ENCODE measurements around the gene PDE3A.

PDE3A gene

GRCh38 chr12:20463913-20464524 lies 95.7 kb downstream of the PDE3A start:
- no peak for DNase-seq

DNA sequence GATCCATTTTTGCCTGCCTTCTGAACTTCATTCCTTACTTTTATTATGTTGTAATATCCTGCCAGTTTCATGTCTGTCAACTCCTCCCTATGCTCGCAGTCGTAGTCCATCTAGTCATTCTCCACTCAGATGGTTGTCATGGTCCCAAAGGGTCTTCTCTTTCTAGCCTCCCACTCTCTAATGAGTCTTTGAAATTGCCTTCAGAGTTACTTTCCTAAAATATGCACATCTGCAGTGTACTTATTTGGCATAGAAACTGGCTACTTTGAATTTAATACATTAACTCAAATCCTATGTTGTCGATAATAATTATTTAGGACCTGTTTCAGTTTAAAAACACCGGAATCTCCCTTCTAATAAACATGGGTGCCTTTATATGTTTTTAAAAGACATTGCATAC lies 101.0 kb downstream of the PDE3A start:
- DNase-seq, result no peak

GRCh38 chr12:20469756-20470155 lies 101.4 kb downstream of the PDE3A start:
- DNase-seq, result no peak

- DNase-seq, result no peak
These were observed 103.9 kb downstream of the PDE3A start for GRCh38 chr12:20472102-20472782.

- no peak for DNase-seq
These were observed 104.8 kb downstream of the PDE3A start for GRCh38 chr12:20473133-20473532.

DNA sequence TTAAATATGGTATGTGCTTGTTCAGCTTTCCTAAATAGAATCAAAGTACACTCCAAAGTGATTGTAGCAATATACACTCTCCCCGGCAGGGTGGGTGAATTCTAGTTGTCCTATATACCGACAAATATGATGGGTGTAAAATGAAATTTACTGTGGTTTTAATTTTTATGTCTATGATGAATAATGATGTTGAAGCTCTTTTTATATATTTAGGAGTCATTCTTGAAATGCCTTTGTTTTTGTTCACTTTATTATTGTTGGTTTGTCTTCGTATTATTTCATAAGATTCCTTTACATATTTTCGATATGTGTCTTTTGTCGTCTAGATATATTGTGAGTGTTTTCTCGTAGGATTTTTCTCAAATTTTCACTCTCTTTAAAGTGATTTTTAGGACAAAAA lies 105.7 kb downstream of the PDE3A start:
- DNase-seq, result no peak

- DNase-seq, result no peak
These were observed 106.1 kb downstream of the PDE3A start for GRCh38 chr12:20474443-20474842.

GRCh38 chr12:20475542-20475941 lies 107.2 kb downstream of the PDE3A start:
- DNase-seq, result no peak

GRCh38 chr12:20476551-20476950 lies 108.2 kb downstream of the PDE3A start:
- DNase-seq, result no peak

GRCh38 chr12:20477255-20477654 lies 108.9 kb downstream of the PDE3A start:
- no peak for DNase-seq

- no peak for DNase-seq
These were observed 109.3 kb downstream of the PDE3A start for GRCh38 chr12:20477672-20478071.

DNA sequence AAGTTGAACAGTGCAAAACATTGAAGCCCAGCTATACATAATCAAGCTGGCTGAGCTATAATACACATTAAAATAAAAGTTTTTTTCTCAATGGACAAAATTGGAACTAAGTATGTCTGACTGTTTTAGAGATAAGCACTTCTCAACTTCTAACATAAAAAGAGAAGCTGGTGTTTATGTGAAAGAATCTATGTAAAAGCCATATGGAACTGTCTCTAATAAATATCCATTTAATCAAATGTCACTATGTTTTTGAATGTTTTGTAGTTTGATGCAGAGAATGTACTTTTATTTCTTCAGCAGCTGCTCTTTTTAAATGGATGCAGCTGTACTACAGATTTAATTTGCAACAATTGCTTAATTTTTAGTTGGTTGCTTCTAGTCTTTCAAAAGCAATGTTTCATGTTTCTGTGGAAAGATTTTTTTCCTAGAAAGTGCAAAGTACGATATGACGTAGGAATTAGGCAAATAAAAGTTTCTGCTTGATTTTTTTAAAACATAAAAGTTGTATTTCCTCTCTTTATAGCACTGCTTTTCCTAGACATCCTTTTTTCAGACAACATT lies 114.2 kb downstream of the PDE3A start:
- DNase-seq, result no peak

DNA sequence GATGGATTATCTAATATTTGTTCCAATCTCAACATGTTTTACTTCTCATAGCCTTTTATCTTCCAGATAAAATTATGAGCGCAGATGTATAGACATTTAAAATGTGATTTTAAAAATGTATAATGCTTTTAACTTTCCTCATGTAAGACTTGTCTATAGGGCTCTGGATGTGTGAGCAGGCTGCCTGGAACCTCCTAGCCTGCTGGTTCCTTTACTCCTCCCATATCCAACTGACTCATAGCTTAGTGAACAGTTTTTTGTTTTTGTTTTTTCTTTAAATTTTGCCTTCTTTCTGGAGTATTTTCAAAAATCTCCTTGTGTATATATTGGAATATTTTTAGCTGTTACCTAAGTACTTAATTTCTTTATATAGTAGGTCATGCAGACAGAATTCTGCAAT lies 115.4 kb downstream of the PDE3A start:
- DNase-seq, result no peak

DNA sequence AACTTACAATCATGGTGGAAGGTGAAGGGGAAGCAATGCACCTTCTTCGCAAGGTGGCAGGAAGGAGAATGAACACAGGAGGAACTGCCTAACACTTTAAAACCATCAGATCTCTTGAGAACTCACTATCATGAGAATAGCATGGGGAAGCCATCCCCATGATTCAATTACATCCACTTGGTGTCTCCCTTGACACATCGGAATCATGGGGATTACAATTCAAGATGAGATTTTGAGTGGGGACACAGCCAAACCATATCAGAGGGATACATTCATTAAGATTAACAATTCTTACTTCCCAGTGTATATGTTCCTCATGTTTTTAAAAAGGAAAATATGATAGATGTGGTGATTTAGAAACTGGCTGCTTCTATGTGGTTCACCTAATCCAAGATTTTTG lies 117.9 kb downstream of the PDE3A start:
- DNase-seq, result no peak

GRCh38 chr12:20487519-20487918 lies 119.2 kb downstream of the PDE3A start:
- no peak for DNase-seq

DNA sequence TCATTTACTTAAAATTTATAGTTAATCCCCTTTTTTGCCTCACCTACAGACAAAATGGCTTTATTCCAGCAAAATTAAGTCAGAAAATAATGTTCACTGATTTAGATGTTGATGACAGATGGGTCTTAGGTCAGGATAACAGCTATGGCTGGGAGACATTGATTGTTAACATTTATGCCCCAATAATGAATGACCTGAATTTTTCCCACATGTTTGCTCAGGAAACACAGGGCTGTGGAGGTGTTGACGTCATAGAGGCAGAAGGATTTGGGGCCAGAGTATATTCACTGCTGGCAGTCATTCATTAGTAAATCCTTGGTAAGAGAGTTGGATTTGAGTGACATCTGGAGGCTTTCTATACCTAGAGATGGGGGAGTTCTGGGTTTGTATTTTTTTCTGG lies 121.3 kb downstream of the PDE3A start:
- no peak for DNase-seq

DNA sequence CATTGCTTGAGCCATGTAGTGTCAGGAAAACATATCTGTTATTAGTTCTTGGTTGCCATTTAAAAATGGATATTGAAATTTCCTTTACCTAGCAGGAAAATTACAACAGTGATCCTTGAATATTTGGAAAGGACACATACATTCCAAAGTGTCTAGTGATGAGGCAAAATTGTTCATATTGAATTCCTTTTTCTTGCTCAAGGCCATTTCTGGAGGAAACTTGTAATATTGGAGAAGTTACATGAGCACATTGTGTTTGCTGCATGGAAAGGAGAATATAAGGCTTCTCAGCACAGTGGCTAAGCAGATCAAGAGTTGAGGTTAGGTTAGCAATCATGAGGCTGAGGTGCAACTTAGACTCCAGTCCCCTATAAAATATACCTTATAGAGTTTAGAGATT lies 121.9 kb downstream of the PDE3A start:
- DNase-seq, result no peak

DNA sequence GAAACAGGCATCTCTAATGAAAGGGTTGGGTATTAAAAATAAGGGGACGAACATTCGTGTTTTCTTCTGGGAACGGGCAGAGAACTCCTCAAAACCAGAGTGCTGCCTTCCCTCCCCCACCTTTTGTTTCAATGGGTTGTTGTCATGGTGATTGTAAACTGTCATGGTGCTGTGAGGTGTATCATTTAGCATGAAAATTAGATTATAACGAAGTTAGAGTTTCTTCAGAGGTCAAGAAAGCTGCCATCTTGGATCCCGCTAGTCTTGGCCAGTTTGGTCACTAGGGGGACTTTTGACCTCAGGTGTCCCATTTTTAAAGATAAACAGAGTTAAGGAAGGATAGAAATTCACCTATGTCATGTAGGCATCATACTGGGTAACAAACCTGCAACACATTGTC lies 123.0 kb downstream of the PDE3A start:
- DNase-seq, result no peak

DNA sequence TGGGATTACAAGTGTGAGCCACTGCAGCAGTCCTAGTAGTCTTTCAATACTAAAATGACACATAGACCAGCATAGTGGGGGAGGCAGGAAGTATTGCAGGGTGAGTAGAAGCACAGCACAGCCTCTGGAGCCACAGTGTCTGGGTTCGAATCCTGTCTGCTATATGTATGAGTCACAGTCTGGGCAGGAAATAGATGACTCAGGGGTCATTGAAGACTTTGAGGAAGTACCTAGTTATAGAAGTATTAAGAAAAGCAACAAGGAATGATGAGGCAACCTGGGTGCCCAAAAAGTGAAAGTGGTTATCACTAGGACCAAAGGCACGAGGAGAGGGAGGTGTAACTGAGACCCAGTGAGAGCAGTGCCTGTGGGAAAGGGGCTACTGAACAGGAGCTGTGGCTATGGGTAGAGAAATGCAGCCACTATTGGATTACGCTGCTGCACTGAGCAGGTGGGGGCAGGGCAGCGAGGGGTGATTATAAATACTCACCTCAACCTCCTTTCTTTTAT lies 124.0 kb downstream of the PDE3A start:
- DNase-seq, result no peak

DNA sequence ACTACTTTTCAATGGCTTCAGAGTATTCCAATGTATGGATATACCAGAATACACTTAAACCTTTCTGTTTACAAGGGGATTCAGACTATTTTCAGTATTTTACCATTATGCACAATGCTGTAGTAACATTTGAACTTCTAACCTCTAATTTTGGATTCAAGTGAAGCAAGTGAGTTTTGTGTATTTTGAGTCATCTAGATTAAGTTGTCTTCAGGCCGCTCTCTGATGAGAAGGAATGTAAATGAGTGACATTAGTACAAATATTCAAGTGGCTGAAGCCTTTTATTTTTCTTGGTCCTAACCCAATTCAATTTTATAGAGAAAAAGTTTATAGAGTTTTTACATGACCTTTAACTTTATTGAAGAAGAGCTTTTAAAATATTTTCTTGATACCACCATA lies 125.6 kb downstream of the PDE3A start:
- DNase-seq, result no peak

DNA sequence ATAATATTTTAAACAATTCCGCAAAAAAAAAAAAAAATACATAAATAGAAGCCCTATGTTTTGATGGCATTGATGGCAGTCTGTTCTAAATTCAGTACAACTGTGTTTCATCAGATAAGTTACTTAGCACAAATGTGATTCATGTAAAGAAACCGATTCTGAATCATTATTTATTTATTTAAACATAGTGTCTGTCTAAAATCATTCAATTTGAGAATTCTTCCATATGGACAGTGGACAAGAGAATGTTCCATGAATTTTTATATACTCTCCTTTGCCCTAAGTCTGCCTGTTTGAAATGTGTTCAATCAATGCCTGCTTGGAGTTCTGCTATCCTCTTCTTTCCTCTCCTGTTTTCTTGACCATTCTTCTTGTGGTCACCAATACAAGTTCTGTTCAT lies 126.5 kb downstream of the PDE3A start:
- DNase-seq, result no peak

GRCh38 chr12:20495997-20496396 lies 127.7 kb downstream of the PDE3A start:
- no peak for DNase-seq

DNA sequence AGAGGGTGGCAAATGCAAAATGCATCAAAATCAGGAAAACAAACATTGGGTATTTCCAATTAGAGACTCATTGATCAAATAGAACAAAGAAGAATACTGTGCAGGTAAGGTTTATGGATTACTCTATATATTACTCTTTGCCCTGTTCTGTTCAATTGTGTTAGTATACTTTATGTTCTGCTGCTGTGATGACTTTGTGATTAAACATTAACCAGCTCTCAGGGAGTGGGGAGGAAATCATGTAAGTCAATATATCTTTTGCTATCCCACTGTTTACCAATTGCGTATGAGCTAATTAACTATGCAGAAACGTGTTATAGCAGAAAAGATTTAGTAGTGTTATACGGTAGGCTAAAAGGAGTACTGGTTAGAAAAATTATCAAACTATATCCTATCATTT lies 129.4 kb downstream of the PDE3A start:
- DNase-seq, result no peak

DNA sequence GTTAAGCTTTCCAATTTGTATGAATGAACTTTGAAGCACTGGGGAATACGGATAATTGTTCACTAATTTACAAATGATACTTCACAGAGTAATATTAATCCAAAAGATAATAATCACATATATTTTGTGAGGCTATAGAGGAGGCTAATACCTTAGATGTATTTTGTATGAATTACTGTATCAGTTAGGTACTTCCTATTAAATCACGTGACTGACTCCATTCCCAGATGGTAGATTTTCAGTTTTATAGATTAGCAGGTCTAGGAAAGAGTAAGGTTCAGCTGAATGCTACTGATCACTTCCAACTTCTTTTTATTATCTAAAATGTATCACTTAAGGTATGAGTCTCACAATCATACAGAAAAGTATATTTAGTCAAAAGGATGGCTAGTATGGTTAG lies 133.6 kb downstream of the PDE3A start:
- DNase-seq, result no peak

DNA sequence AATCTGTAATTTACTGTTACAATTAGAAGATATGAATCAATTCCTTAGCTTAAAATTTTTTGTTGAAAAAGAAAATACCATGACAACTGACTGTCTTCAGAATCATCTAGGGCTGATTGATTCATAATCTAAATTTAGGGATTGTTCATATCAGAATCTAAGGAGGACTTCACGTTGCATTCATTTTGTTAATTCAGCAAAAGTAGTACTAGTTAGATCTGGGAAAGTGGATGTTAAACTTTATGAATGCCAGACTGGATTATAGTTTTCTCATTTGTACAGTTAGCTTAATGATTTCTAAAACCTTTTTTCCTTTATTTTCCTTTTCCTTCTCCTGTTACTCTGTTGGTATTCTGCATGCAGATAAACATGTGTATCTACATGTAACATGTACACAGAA lies 135.5 kb downstream of the PDE3A start:
- no peak for DNase-seq

Data from NCI-H510A (cell line).